PC-3 (cell line): ENCODE data around the gene FGF12. TPM values are rescaled to one million over a fixed set of nuclear protein-coding genes. Genes with fewer than 3 reads are reported as not detected.

Source experiments
- ATAC-seq: fragments of 200-7000 bp; cut with Tn5 transposase; 2 replicates; pipeline ENCODE4 v1.9.1; 2020; ENCODE audit warnings: mild to moderate bottlenecking, moderate library complexity
- BruUV-seq: library from RNA; stranded (reverse); fragments of 400-500 nt; replicated peaks from 2 replicates; lab custom pipeline; 2021; lab: Mats Ljungman, UMichigan
- CTCF ChIA-PET: fragments of 300-600 bp; sonication (Branson Sonifier 250); formaldehyde crosslinking; loops from one replicate; lab custom pipeline; 2022; ENCODE audit warnings: antibody characterized with exemption; lab: Charles Lee
- POLR2A ChIA-PET: fragments of 300-600 bp; sonication (Branson Sonifier 250); formaldehyde crosslinking; loops from one replicate; lab custom pipeline; 2022; ENCODE audit warnings: antibody characterized with exemption; ENCODE audit not compliant: unreplicated experiment; lab: Charles Lee
- DNase-seq: peaks from one replicate; pipeline ENCODE4 v3.0.0-alpha.2; 2015
- H2AFZ ChIP-seq: fragments of 300-600 bp; sonication (generic); 2 replicates; pipeline ENCODE4 v1.6.0; 2016; ENCODE audit warnings: antibody characterized with exemption, low read length
- H3F3A ChIP-seq: fragments of 300-600 bp; sonication (generic); one replicate; pipeline ENCODE4 v1.6.0; 2017; ENCODE audit warnings: antibody characterized with exemption, low read length, control low read depth, mild to moderate bottlenecking; ENCODE audit not compliant: unreplicated experiment
- H3K27ac ChIP-seq: fragments of 300-600 bp; sonication (generic); 2 replicates; pipeline ENCODE4 v1.5.1; 2016; ENCODE audit warnings: mild to moderate bottlenecking, low read length
- H3K27me3 ChIP-seq: fragments of 300-600 bp; sonication (generic); 2 replicates; pipeline ENCODE4 v1.6.1; 2016; ENCODE audit warnings: low read length, mixed read lengths
- H3K36me3 ChIP-seq: fragments of 300-600 bp; sonication (generic); 2 replicates; pipeline ENCODE4 v1.6.1; 2016; ENCODE audit warnings: low read depth, mixed run types, low read length, mixed read lengths
- H3K4me1 ChIP-seq: fragments of 300-600 bp; sonication (generic); 2 replicates; pipeline ENCODE4 v1.5.1; 2016; ENCODE audit warnings: low read length; ENCODE audit not compliant: insufficient read depth
- H3K4me2 ChIP-seq: fragments of 300-600 bp; sonication (generic); 2 replicates; pipeline ENCODE4 v1.6.0; 2016; ENCODE audit warnings: low read length
- H3K4me3 ChIP-seq: fragments of 300-600 bp; sonication (generic); 2 replicates; pipeline ENCODE4 v1.5.1; 2016; ENCODE audit warnings: mild to moderate bottlenecking, low read length, mixed read lengths
- H3K79me2 ChIP-seq: fragments of 300-600 bp; sonication (generic); 2 replicates; pipeline ENCODE4 v1.6.1; 2017; ENCODE audit warnings: low read length, mixed read lengths
- H3K9ac ChIP-seq: fragments of 300-600 bp; sonication (generic); 2 replicates; pipeline ENCODE4 v1.6.0; 2016; ENCODE audit warnings: mild to moderate bottlenecking, low read length
- H3K9me2 ChIP-seq: fragments of 300-600 bp; sonication (generic); replicated peaks from 2 replicates; pipeline ENCODE4 v1.6.1; 2016; ENCODE audit warnings: mixed run types, low read length, mixed read lengths
- H3K9me3 ChIP-seq: fragments of 300-600 bp; sonication (generic); 2 replicates; pipeline ENCODE4 v1.6.1; 2016; ENCODE audit warnings: low read length, mixed read lengths
- H4K20me1 ChIP-seq: fragments of 300-600 bp; sonication (generic); 2 replicates; pipeline ENCODE4 v1.6.1; 2016; ENCODE audit warnings: low read length, mixed read lengths
- EZH2 ChIP-seq: fragments of 300-600 bp; sonication (generic); IDR thresholded peaks from one replicate; pipeline ENCODE4 v1.6.1; 2017; ENCODE audit warnings: antibody characterized with exemption, mild to moderate bottlenecking, low read length; ENCODE audit not compliant: unreplicated experiment
- EZH2phosphoT487 ChIP-seq: fragments of 300-600 bp; sonication (generic); IDR thresholded peaks from 2 replicates; pipeline ENCODE4 v1.6.1; 2018; ENCODE audit warnings: mild to moderate bottlenecking, antibody characterized with exemption, low read length, borderline replicate concordance
- intact Hi-C: fragments of 100-400 bp; cut with micrococcal nuclease; formaldehyde crosslinking; loops from 2 replicates; pipeline ENCODE4 v1.9.0; 2023
- total RNA-seq: library from RNA; depleted of rRNA; stranded (reverse); fragments of >200 nt; gene quantifications from 2 replicates; pipeline ENCODE4 v1.2.3, GENCODE V29; 2014
- TF ChIP-seq, protein P1 (sequence below): fragments of 300-600 bp; sonication (generic); conservative IDR thresholded peaks from 2 replicates; pipeline ENCODE4 v1.5.1; 2017; ENCODE audit warnings: antibody characterized with exemption, low read depth, mild to moderate bottlenecking, low read length

Gene FGF12
- total RNA-seq, 1 experiment from 2014 or later: not detected

DNA sequence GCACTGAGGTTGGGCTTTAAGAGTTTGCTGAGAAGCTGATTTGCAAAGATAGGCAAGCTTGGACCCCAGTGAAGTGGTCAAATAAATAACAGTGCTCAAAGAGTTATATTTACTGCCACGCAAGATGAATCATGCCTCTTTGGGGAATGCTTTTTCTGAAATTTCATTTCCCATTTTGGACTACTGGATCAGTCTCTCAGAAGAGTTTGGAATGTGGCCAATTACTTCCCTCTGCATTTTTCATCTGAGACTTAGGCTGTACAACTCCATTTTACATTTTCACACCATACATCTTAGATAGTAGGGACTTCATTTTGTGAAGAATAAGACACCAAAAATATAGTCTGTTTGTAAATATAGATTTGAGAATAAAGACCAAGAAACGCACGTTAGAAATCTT is 419.7 kb downstream of the FGF12 start:
- POLR2A ChIA-PET: no interaction called here
- ATAC-seq: no peak

DNA sequence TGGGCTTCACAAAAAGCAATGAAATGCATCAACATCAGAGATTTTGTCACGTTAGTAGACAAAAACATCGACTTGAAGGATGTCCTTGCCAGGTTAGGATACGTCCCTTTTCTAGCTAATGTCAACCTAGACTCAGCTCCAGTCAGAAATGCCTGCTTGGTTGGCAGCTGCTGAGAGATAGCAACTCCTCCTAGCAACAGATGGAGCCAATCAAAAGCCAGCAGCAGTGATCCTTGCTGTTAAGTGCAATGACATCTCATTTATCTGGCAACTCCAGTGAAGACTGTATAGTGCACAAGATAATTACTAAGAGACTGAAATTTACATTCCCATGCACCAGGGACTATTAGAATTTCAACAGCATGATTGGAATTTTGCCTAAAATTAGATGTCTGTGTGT is 424.1 kb downstream of the FGF12 start:
- Histone ChIP-seq H3K9ac (no peak overlapping the region), H4K20me1 (no peaks in the 10 kb centered on the region), H3K9me2 (no peaks in the 10 kb centered on the region), H2AFZ (no peak overlapping the region), H3K27me3 (peaks cover 4% of the 10 kb centered on the region; the same call in 1 of the 2 replicates), H3K4me2 (no peak overlapping the region), H3K4me1 (no peaks in the 10 kb centered on the region), H3K79me2 (no peaks in the 10 kb centered on the region), H3F3A (no peaks in the 10 kb centered on the region), H3K27ac (no peak overlapping the region), H3K36me3 (no peaks in the 10 kb centered on the region), H3K9me3 (no peaks in the 10 kb centered on the region), H3K4me3 (no peak overlapping the region)
- BruUV-seq: no TSS peak
- ChIA-PET CTCF (no interaction called here), POLR2A (no interaction called here)
- intact Hi-C loops: no loop called here
- ATAC-seq: no peak
- TF ChIP-seq EZH2: no peak
- TF ChIP-seq, protein P1, sequence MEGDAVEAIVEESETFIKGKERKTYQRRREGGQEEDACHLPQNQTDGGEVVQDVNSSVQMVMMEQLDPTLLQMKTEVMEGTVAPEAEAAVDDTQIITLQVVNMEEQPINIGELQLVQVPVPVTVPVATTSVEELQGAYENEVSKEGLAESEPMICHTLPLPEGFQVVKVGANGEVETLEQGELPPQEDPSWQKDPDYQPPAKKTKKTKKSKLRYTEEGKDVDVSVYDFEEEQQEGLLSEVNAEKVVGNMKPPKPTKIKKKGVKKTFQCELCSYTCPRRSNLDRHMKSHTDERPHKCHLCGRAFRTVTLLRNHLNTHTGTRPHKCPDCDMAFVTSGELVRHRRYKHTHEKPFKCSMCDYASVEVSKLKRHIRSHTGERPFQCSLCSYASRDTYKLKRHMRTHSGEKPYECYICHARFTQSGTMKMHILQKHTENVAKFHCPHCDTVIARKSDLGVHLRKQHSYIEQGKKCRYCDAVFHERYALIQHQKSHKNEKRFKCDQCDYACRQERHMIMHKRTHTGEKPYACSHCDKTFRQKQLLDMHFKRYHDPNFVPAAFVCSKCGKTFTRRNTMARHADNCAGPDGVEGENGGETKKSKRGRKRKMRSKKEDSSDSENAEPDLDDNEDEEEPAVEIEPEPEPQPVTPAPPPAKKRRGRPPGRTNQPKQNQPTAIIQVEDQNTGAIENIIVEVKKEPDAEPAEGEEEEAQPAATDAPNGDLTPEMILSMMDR: no peak
- no peak for TF ChIP-seq EZH2phosphoT487
- DNase-seq: no peak

More for the DNA sequence above, 419.7 kb downstream of the FGF12 start:
- Histone ChIP-seq H3K79me2 (no peaks in the 10 kb centered on the region), H4K20me1 (no peaks in the 10 kb centered on the region), H3K27me3 (peaks cover 10% of the 10 kb centered on the region; the same call in 1 of the 2 replicates), H3K9me3 (no peaks in the 10 kb centered on the region), H3K9ac (no peak overlapping the region), H2AFZ (no peak overlapping the region), H3K4me1 (no peaks in the 10 kb centered on the region), H3K4me3 (no peak overlapping the region), H3K27ac (no peak overlapping the region), H3K9me2 (no peaks in the 10 kb centered on the region), H3K36me3 (no peaks in the 10 kb centered on the region), H3F3A (no peaks in the 10 kb centered on the region), H3K4me2 (no peak overlapping the region)
- DNase-seq: no peak
- CTCF ChIA-PET: no interaction called here
- TF ChIP-seq EZH2 (no peak), EZH2phosphoT487 (no peak)
- TF ChIP-seq, protein P1: no peak
- BruUV-seq: no TSS peak
- intact Hi-C loops: no loop called here

DNA sequence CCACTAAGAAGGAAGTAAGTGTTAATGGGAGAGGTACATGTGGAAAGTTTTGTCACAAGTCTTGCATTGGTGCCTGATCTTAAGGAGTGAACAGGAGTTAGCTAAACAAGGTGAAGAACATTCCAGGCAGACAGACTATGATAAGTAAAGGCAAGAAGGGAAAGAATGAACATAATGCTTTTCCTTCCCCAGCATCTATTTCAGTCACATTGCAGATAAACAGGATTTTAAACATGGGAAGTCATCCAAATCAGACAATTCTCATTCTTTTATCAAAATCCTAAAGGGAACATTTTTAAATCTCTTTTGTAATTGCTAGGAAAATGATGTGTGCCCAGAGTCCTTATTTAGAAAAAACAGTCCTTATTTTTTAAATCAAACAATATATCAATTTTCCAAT is 424.6 kb downstream of the FGF12 start:
- peaks cover 9% of the 10 kb centered on the region for H3K27me3 ChIP-seq
- intact Hi-C loops: no loop called here
- no peak overlapping the region for H2AFZ ChIP-seq
- no peak overlapping the region for H3K4me3 ChIP-seq
- TF ChIP-seq, protein P1: no peak
- TF ChIP-seq EZH2phosphoT487: no peak
- no peak for TF ChIP-seq EZH2
- H3K4me2 ChIP-seq: no peak overlapping the region
- ATAC-seq (no peak), DNase-seq (no peak)
- POLR2A ChIA-PET: no interaction called here
- BruUV-seq: no TSS peak
- H3K36me3 ChIP-seq: no peaks in the 10 kb centered on the region
- H3K9me3 ChIP-seq: no peaks in the 10 kb centered on the region
- H3K79me2 ChIP-seq: no peaks in the 10 kb centered on the region
- no peaks in the 10 kb centered on the region for H3K9me2 ChIP-seq
- H4K20me1 ChIP-seq: no peaks in the 10 kb centered on the region
- H3F3A ChIP-seq: no peaks in the 10 kb centered on the region
- H3K4me1 ChIP-seq: no peaks in the 10 kb centered on the region
- CTCF ChIA-PET: no interaction called here
- H3K9ac ChIP-seq: no peak overlapping the region
- H3K27ac ChIP-seq: no peak overlapping the region
